Smooth muscle cell (in vitro differentiated cells): Measurements from ENCODE around the gene CHSY1. TPM values are rescaled to one million over a fixed set of nuclear protein-coding genes. Genes with fewer than 3 reads are reported as not detected.

Experiments used
- DNase-seq: peaks from one replicate; lab custom pipeline; 2025; ENCODE audit not compliant: unreplicated experiment; lab: John Stamatoyannopoulos, UW
- H2AFZ ChIP-seq: fragments of 200-600 bp; sonication (generic); 2 replicates; pipeline ENCODE4 v1.6.0; 2016; ENCODE audit warnings: antibody characterized with exemption, low read depth, mild to moderate bottlenecking
- H3F3A ChIP-seq: fragments of 200-600 bp; sonication (generic); 2 replicates; pipeline ENCODE4 v1.6.0; 2017; ENCODE audit warnings: antibody characterized with exemption, low read depth
- H3K27ac ChIP-seq: fragments of 200-600 bp; sonication (generic); 2 replicates; pipeline ENCODE4 v1.5.1; 2016; ENCODE audit warnings: low read depth, mild to moderate bottlenecking
- H3K27me3 ChIP-seq: fragments of 200-600 bp; sonication (generic); 2 replicates; pipeline ENCODE4 v1.6.1; 2016; ENCODE audit warnings: low read depth, mild to moderate bottlenecking
- H3K36me3 ChIP-seq: fragments of 200-600 bp; sonication (generic); 2 replicates; pipeline ENCODE4 v1.5.1; 2016; ENCODE audit warnings: low read depth
- H3K4me1 ChIP-seq: fragments of 200-600 bp; sonication (generic); 2 replicates; pipeline ENCODE4 v1.5.1; 2016; ENCODE audit warnings: low read depth
- H3K4me2 ChIP-seq: fragments of 200-600 bp; sonication (generic); 2 replicates; pipeline ENCODE4 v1.6.0; 2016; ENCODE audit warnings: mild to moderate bottlenecking
- H3K4me3 ChIP-seq: fragments of 200-600 bp; sonication (generic); 2 replicates; pipeline ENCODE4 v1.5.1; 2016; ENCODE audit warnings: mild to moderate bottlenecking
- H3K79me2 ChIP-seq: fragments of 200-600 bp; sonication (generic); 2 replicates; pipeline ENCODE4 v1.6.0; 2016; ENCODE audit warnings: low read depth, mild to moderate bottlenecking
- H3K9ac ChIP-seq: fragments of 200-600 bp; sonication (generic); 2 replicates; pipeline ENCODE4 v1.6.0; 2016; ENCODE audit warnings: low read depth
- H3K9me3 ChIP-seq: fragments of 200-600 bp; sonication (generic); replicated peaks from 2 replicates; pipeline ENCODE4 v1.5.1; 2016; ENCODE audit warnings: low read depth
- H4K20me1 ChIP-seq: fragments of 200-600 bp; sonication (generic); 2 replicates; pipeline ENCODE4 v1.6.0; 2016; ENCODE audit warnings: low read depth
- CTCF ChIP-seq: fragments of 200-600 bp; sonication (generic); IDR thresholded peaks from 2 replicates; pipeline ENCODE4 v1.5.1; 2017; ENCODE audit warnings: borderline replicate concordance, mild to moderate bottlenecking, antibody characterized with exemption; ENCODE audit not compliant: insufficient read depth, poor library complexity, severe bottlenecking
- WGBS: methylation state at CpG from one replicate; pipeline ENCODE4 v1.1.7; 2016; ENCODE audit warnings: low lambda C conversion rate; 5-methylcytosine and 5-hydroxymethylcytosine counted together
- polyA plus RNA-seq: library from polyadenylated mRNA; unstranded; fragments of >200 nt; fragmentation: Nextera tagmentation; extraction: Ambion mirVana; gene quantifications from 2 replicates; pipeline ENCODE4 v1.2.1, GENCODE V29; 2016
- total RNA-seq: library from RNA; depleted of rRNA; stranded (reverse); fragments of >200 nt; gene quantifications from 2 replicates; pipeline ENCODE4 v1.2.3, GENCODE V29; 2014

The CHSY1 gene
- total and polyA plus RNA-seq, 2 experiments from 2014 or later, result 106 to 123 TPM

- no peaks in the 10 kb centered on the region for H3K27me3 ChIP-seq
- no peaks in the 10 kb centered on the region for H3F3A ChIP-seq
- no peak overlapping the region for H2AFZ ChIP-seq
- no peaks in the 10 kb centered on the region for H3K4me1 ChIP-seq
- 83% methylated on average over 21 of the region's 21 CpGs for WGBS
- no peak for DNase-seq
- H3K36me3 ChIP-seq, result no peaks in the 10 kb centered on the region
- H3K9ac ChIP-seq, result no peak overlapping the region
- H3K4me3 ChIP-seq, result no peak overlapping the region
- no peaks in the 10 kb centered on the region for H3K9me3 ChIP-seq
- H3K4me2 ChIP-seq, result no peak overlapping the region
- H3K79me2 ChIP-seq, result peaks cover 14% of the 10 kb centered on the region
- no peak overlapping the region for H3K27ac ChIP-seq
- H4K20me1 ChIP-seq, result no peaks in the 10 kb centered on the region
- TF ChIP-seq CTCF, result no peak
Observed at GRCh38 chr15:101156509-101157159, 95.2 kb downstream of the CHSY1 start.

GRCh38 chr15:101156061-101156460, 95.8 kb downstream of the CHSY1 start:
- Histone ChIP-seq H3K36me3 (no peaks in the 10 kb centered on the region), H3F3A (no peaks in the 10 kb centered on the region), H3K4me3 (no peak overlapping the region), H3K27me3 (no peaks in the 10 kb centered on the region), H4K20me1 (no peaks in the 10 kb centered on the region), H3K79me2 (peaks cover 20% of the 10 kb centered on the region), H3K4me1 (no peaks in the 10 kb centered on the region), H2AFZ (no peak overlapping the region), H3K27ac (no peak overlapping the region), H3K9me3 (no peaks in the 10 kb centered on the region), H3K4me2 (no peak overlapping the region), H3K9ac (no peak overlapping the region)
- 88% methylated on average over 6 of the region's 6 CpGs for WGBS
- TF ChIP-seq CTCF, result no peak
- no peak for DNase-seq

GRCh38 chr15:101153801-101154656, 97.8 kb downstream of the CHSY1 start:
- peaks cover 20% of the 10 kb centered on the region for H3K79me2 ChIP-seq
- WGBS, result 98% methylated on average over 18 of the region's 19 CpGs
- no peak overlapping the region for H3K4me3 ChIP-seq

More at GRCh38 chr15:101153801-101154656, 97.8 kb downstream of the CHSY1 start:
- H3K36me3 ChIP-seq, result no peaks in the 10 kb centered on the region
- peaks cover 3% of the 10 kb centered on the region for H3K4me1 ChIP-seq
- H3K4me2 ChIP-seq, result no peak overlapping the region
- no peak for DNase-seq
- peaks cover 4% of the 10 kb centered on the region for H3F3A ChIP-seq
- no peaks in the 10 kb centered on the region for H3K9me3 ChIP-seq
- no peak overlapping the region for H3K9ac ChIP-seq
- TF ChIP-seq CTCF, result no peak
- no peak overlapping the region for H2AFZ ChIP-seq
- no peak overlapping the region for H3K27ac ChIP-seq
- H4K20me1 ChIP-seq, result no peaks in the 10 kb centered on the region
- no peaks in the 10 kb centered on the region for H3K27me3 ChIP-seq
